ENCODE results near the gene CACNA1E.

DNA sequence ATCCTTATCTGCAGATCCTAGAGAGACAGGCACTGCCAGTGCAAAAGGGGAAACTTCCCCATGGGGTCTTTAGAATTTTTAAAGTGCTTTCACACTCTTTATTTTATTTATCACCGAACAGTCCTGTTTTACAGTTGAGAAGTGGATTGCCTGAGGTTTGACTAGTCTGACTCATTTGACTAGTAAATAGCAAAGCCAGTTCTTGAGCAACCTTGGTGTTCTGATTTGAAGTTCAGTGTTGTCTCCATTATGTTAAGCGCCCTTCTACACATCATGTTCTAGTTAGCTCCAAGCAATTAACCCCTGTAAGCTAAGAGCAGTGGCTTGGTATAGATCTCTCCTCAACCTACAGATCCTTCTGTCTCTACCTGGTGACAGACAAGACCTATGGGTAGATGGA lies 262.9 kb downstream of the CACNA1E start:
- no peak for TF ChIP-seq POLR2AphosphoS5 (IDR thresholded peaks at IDR 0.05; ENCODE audit: low read depth, low read length)
- TF ChIP-seq POLR2A (IDR thresholded peaks at IDR 0.05; ENCODE audit: low read depth, low read length): no peak
- no peak for TF ChIP-seq POU2F2 (IDR thresholded peaks at IDR 0.05; ENCODE audit: low read depth, low read length)
- TF ChIP-seq TAF1 (IDR thresholded peaks at IDR 0.05; ENCODE audit: low read depth, low read length): no peak
